Fibroblast of peridontal ligament (primary cell): Measurements from ENCODE around the gene GBP3.
"Not testable (repeated sequence)": the region's sequence is repeated elsewhere in the genome, so short reads cannot be mapped to it uniquely, and the experiment has no call there.

Source experiments
- DNase-seq: peaks from one replicate; pipeline ENCODE4 v3.0.0-alpha.2; 2010; ENCODE audit errors: extremely low read depth

Gene GBP3

GRCh38 chr1:88976235-88976634 is 46.4 kb downstream of the GBP3 start:
- DNase-seq: no peak

GRCh38 chr1:88974616-88975172 is 48.0 kb downstream of the GBP3 start:
- DNase-seq: not testable (repeated sequence)

GRCh38 chr1:88973520-88974137 is 49.0 kb downstream of the GBP3 start:
- DNase-seq: peak; percentile 72

- no peak for DNase-seq
These were observed 60.9 kb downstream of the GBP3 start for GRCh38 chr1:88961647-88962275.

DNA sequence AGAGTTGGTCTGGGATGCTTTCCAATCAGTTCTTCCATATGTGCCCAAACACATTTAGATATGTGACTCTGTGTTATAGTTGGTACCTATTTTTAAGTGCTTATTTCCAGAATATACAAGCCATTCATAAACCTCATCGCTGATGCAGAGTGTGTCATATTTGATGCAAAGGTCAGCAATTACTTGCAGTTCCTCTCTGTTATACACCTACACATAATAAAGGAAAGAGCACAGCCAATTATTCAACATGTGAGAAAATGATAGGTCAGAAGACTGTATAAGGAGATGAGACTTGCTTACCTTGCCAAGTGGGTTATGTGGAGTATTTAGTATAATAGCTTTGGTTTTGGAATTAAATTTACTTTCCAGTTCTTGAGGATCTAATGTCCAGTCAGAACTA is 61.6 kb downstream of the GBP3 start:
- no peak for DNase-seq
